HG03108 (cell line): Measurements from ENCODE around the gene TBP.
A peak's percentile ranks its signal among the peaks of the same experiment; 100 is the strongest.

Experiments used
- ATAC-seq: cut with Tn5 transposase; IDR thresholded peaks from one replicate; pipeline ENCODE4 v1.9.1; 2021; ENCODE audit warnings: moderate library complexity; ENCODE audit not compliant: unreplicated experiment

Gene TBP

GRCh38 chr6:170533792-170534191, 20.4 kb upstream of the TBP start:
- no peak for ATAC-seq

GRCh38 chr6:170535004-170535403, 19.2 kb upstream of the TBP start:
- no peak for ATAC-seq

- no peak for ATAC-seq
Measured at GRCh38 chr6:170536671-170537070, 17.5 kb upstream of the TBP start.

GRCh38 chr6:170537329-170537728, 16.8 kb upstream of the TBP start:
- no peak for ATAC-seq

GRCh38 chr6:170542031-170542719, 12.0 kb upstream of the TBP start:
- no peak for ATAC-seq

- ATAC-seq: no peak
Measured at GRCh38 chr6:170545405-170545804, 8.8 kb upstream of the TBP start.

GRCh38 chr6:170552765-170553533, 1.2 kb upstream of the TBP start, which contains the start of gene PSMB1:
TSS of gene PSMB1 (minus strand) at chr6:170553307. CDS start at chr6:170553242, 65 bp downstream.
- peak; percentile 55 for ATAC-seq

GRCh38 chr6:170553534-170554012, 596 bp upstream of the TBP start:
- peak; percentile 21 for ATAC-seq

- no peak for ATAC-seq
Measured at GRCh38 chr6:170554796-170555137, 598 bp downstream of the TBP start.

- no peak for ATAC-seq
Measured at GRCh38 chr6:170555305-170555704, 1.1 kb downstream of the TBP start.

GRCh38 chr6:170561555-170561954, 7.4 kb downstream of the TBP start:
- no peak for ATAC-seq

GRCh38 chr6:170564936-170565530, 10.9 kb downstream of the TBP start:
- ATAC-seq: no peak

- no peak for ATAC-seq
Measured at GRCh38 chr6:170572704-170573466, 18.7 kb downstream of the TBP start.

- no peak for ATAC-seq
Measured at GRCh38 chr6:170575250-170575649, 21.1 kb downstream of the TBP start.

- no peak for ATAC-seq
Measured at GRCh38 chr6:170578909-170579308, 24.7 kb downstream of the TBP start.

- ATAC-seq: no peak
Measured at GRCh38 chr6:170583756-170584180, 29.6 kb downstream of the TBP start.

GRCh38 chr6:170584181-170584953, 30.2 kb downstream of the TBP start, which contains the start of gene PDCD2:
TSS of gene PDCD2 (minus strand) at chr6:170584637. CDS start at chr6:170584581, 56 bp downstream.
- ATAC-seq: peak; percentile 98

- peak; percentile 24 for ATAC-seq
Measured at GRCh38 chr6:170584954-170585498, 30.9 kb downstream of the TBP start.

GRCh38 chr6:170590725-170591124, 36.6 kb downstream of the TBP start:
- ATAC-seq: no peak

- ATAC-seq: no peak
Measured at GRCh38 chr6:170596426-170596825, 42.3 kb downstream of the TBP start.
